Breast epithelium (tissue), 3 donors: ENCODE results near the gene SPTBN2.

Source experiments
- POLR2A ChIP-seq: fragments of 450-650 bp; IDR thresholded peaks from one replicate; pipeline ENCODE4 v1.6.1; 2016; ENCODE audit warnings: antibody characterized with exemption, mild to moderate bottlenecking, moderate library complexity
- POLR2AphosphoS5 ChIP-seq, 3 donors: sonication (generic); formaldehyde crosslinking; IDR thresholded peaks; one replicate each; pipeline ENCODE4 v1.6.1; 2017; ENCODE audit warnings: antibody characterized with exemption in 3 of 3
- TF ChIP-seq, protein P1 (sequence below), 3 donors: fragments of 450-650 bp; IDR thresholded peaks; one replicate each; pipeline ENCODE4 v1.5.1; 2016 to 2017; ENCODE audit warnings: antibody characterized with exemption in 3 of 3, mild to moderate bottlenecking in 3 of 3, moderate library complexity in 3 of 3

DNA sequence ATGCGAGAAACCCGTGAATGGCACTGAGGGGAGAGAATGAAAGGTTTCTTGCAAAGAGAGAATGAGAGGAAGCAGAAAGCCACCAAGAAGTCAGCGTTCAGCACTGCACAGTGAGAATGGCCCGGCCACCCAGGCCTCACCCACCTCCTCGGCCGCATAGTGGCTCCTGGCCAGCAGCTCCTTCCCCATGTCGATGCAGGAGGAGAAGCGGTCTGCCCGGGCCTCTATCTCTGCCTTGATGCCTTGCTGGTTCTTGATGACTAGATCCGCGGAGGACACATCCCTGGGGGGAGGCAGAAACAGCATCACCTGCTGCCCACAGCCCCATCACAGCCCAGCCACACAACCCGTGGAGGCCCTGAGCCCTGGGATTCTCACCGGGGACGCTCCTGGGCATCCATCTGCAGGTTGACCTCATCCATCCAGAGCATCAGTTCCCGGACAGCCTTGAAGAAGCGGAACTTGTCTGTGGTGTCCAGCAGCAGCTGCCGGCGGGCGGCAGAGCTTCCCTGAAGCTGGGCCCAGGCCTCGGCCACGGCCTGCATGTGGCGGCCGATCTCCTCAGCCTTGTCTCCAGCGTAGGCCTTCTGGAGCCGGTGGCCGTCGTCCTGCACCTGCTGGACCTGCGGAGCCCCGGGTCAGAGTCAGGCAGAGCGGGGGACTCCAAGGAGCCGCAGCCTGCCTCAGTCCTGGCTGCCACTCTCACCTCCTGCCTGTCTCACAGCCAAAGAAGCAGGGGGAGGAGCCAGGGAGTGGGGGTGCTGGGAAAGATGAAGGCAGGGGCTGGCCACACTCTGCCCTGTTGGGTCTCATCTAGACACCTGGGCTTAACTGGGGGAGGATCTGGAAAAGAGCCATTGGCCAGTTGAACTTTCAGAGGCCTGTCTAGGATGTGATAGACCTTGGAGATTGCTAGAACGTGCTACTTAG lies 39.1 kb downstream of the SPTBN2 start:
- TF ChIP-seq, protein P1, sequence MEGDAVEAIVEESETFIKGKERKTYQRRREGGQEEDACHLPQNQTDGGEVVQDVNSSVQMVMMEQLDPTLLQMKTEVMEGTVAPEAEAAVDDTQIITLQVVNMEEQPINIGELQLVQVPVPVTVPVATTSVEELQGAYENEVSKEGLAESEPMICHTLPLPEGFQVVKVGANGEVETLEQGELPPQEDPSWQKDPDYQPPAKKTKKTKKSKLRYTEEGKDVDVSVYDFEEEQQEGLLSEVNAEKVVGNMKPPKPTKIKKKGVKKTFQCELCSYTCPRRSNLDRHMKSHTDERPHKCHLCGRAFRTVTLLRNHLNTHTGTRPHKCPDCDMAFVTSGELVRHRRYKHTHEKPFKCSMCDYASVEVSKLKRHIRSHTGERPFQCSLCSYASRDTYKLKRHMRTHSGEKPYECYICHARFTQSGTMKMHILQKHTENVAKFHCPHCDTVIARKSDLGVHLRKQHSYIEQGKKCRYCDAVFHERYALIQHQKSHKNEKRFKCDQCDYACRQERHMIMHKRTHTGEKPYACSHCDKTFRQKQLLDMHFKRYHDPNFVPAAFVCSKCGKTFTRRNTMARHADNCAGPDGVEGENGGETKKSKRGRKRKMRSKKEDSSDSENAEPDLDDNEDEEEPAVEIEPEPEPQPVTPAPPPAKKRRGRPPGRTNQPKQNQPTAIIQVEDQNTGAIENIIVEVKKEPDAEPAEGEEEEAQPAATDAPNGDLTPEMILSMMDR (IDR thresholded peaks at IDR 0.05), result no peak
- TF ChIP-seq POLR2AphosphoS5 (IDR thresholded peaks at IDR 0.05) (no peak), POLR2A (no peak)
